ENCODE results near the gene SAMM50.

SAMM50 gene

DNA sequence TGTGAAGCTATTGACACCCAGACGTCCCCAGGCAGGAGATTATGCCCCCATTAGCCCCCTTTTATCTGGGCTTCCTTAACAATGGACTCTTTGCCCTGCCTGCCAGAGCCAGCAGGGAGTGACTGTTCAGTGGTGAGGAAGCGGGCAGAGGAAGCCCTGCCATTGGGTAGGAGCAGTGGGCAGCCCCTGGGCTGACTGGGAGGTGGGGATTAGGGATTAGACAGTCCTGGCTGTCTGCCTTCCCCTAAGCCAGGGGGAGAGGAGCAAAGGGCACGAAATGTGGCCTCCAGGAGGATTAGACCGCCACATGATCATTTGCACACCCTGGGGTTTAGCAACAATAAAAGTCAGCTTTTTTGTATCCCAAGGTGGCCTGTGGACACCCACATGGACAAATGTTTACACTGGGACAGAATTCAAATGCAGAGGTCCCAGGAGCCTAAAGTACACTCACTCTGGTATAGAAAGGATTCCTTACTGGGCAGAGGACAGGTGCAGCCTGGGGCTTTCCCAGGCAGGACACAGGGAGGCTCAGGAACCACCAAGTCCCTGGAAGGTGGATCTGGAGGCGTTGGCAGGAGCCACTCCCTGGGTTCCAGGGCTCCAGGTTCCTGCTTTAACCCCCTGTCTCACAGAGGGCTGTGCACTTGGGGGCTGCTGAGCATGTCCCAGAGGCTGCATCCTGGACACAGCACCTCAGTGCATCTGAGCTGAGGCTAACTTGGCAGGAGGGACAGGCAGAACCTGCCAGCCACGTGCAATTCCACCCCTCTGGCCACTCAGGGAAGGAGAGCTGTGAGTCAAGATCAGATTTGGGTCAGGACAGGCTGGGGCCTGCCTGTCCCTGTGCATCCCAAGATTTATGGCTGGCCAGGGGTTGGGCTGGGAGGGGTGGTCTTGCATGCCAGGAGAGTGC, 29.6 kb upstream of the SAMM50 start:
- no peaks in the 10 kb centered on the region for H3K9me3 Mint-ChIP-seq
- H3K27ac Mint-ChIP-seq: no peak overlapping the region
- peaks cover 42 to 58% of the 10 kb centered on the region in 2 donors for H3K27me3 Mint-ChIP-seq
- peaks cover 0 to 2% of the 10 kb centered on the region in 2 donors for H3K36me3 Mint-ChIP-seq
- ATAC-seq (replicated peaks) (no peak), DNase-seq (no peak)
- H3K4me3 Mint-ChIP-seq: peak overlapping the region in 1 of 2 donors; percentile 65
- H3K4me1 Mint-ChIP-seq: peaks cover 6 to 18% of the 10 kb centered on the region in 2 donors

GRCh38 chr22:43926349-43926710, 28.9 kb upstream of the SAMM50 start:
- H3K4me1 Mint-ChIP-seq: peaks cover 6 to 18% of the 10 kb centered on the region in 2 donors
- no peak for DNase-seq
- ATAC-seq (replicated peaks): no peak
- no peak overlapping the region for H3K4me3 Mint-ChIP-seq
- no peak overlapping the region for H3K27ac Mint-ChIP-seq
- no peaks in the 10 kb centered on the region for H3K9me3 Mint-ChIP-seq
- H3K36me3 Mint-ChIP-seq: peaks cover 0 to 2% of the 10 kb centered on the region in 2 donors
- H3K27me3 Mint-ChIP-seq: peaks cover 37 to 53% of the 10 kb centered on the region in 2 donors

DNA sequence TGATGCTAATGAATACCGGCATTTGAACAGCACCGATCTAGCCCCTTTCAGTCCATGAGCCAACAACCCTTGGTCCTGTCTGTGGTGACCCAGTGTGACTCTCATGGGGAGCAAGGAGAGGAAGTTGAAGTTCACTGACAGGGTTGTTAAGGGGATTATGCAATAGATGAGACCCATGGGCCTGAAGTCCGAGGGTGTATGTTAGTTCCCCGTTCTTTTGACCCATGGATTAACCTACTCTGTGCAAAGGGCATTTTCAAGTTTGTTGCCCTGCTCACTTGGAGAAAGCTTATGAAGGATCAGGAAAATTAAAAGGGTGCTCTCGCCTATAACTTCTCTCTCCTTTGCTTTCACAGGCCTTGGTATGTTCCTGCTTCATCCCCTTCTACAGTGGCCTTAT, 26.8 kb upstream of the SAMM50 start:
- no peak for ATAC-seq (replicated peaks)
- peaks cover 23 to 45% of the 10 kb centered on the region in 2 donors for H3K27me3 Mint-ChIP-seq

GRCh38 chr22:43928908-43929307, 26.3 kb upstream of the SAMM50 start:
- DNase-seq: no peak
- Mint-ChIP-seq H3K27ac (no peak overlapping the region), H3K4me3 (no peak overlapping the region), H3K9me3 (no peaks in the 10 kb centered on the region), H3K27me3 (peaks cover 25 to 47% of the 10 kb centered on the region in 2 donors), H3K36me3 (peaks cover 0 to under 1% of the 10 kb centered on the region in 2 donors), H3K4me1 (peaks cover under 1 to 7% of the 10 kb centered on the region in 2 donors)
- no peak for ATAC-seq (replicated peaks)

More for the DNA sequence above, 26.8 kb upstream of the SAMM50 start:
- H3K9me3 Mint-ChIP-seq: no peaks in the 10 kb centered on the region
- peaks cover 2 to 10% of the 10 kb centered on the region in 2 donors for H3K4me1 Mint-ChIP-seq
- DNase-seq: no peak
- H3K4me3 Mint-ChIP-seq: no peak overlapping the region
- H3K27ac Mint-ChIP-seq: no peak overlapping the region
- peaks cover 0 to 2% of the 10 kb centered on the region in 2 donors for H3K36me3 Mint-ChIP-seq

- H3K4me1 Mint-ChIP-seq: no peaks in the 10 kb centered on the region
- no peak for ATAC-seq (replicated peaks)
- H3K27ac Mint-ChIP-seq: no peak overlapping the region
- no peaks in the 10 kb centered on the region for H3K36me3 Mint-ChIP-seq
- H3K9me3 Mint-ChIP-seq: no peaks in the 10 kb centered on the region
- no peak for DNase-seq
- H3K4me3 Mint-ChIP-seq: no peak overlapping the region
- peaks cover 25 to 45% of the 10 kb centered on the region in 2 donors for H3K27me3 Mint-ChIP-seq
Observed at GRCh38 chr22:43931771-43932170, 23.5 kb upstream of the SAMM50 start.

- no peak overlapping the region for H3K4me3 Mint-ChIP-seq
- H3K27ac Mint-ChIP-seq: no peak overlapping the region
- DNase-seq (no peak), ATAC-seq (replicated peaks) (no peak)
- peaks cover 42 to 66% of the 10 kb centered on the region in 2 donors for H3K27me3 Mint-ChIP-seq
- no peaks in the 10 kb centered on the region for H3K36me3 Mint-ChIP-seq
- H3K9me3 Mint-ChIP-seq: peaks cover 4 to 9% of the 10 kb centered on the region in 2 donors
- peaks cover 4 to 11% of the 10 kb centered on the region in 2 donors for H3K4me1 Mint-ChIP-seq
Observed at GRCh38 chr22:43941449-43941848, 13.8 kb upstream of the SAMM50 start.

GRCh38 chr22:43944670-43945430, 10.4 kb upstream of the SAMM50 start:
- DNase-seq (no peak), ATAC-seq (replicated peaks) (no peak)
- Mint-ChIP-seq H3K36me3 (no peaks in the 10 kb centered on the region), H3K27ac (no peak overlapping the region), H3K27me3 (peaks cover 32 to 42% of the 10 kb centered on the region in 2 donors), H3K4me3 (no peak overlapping the region), H3K4me1 (peaks cover 4 to 11% of the 10 kb centered on the region in 2 donors), H3K9me3 (peaks cover 4 to 9% of the 10 kb centered on the region in 2 donors)

DNA sequence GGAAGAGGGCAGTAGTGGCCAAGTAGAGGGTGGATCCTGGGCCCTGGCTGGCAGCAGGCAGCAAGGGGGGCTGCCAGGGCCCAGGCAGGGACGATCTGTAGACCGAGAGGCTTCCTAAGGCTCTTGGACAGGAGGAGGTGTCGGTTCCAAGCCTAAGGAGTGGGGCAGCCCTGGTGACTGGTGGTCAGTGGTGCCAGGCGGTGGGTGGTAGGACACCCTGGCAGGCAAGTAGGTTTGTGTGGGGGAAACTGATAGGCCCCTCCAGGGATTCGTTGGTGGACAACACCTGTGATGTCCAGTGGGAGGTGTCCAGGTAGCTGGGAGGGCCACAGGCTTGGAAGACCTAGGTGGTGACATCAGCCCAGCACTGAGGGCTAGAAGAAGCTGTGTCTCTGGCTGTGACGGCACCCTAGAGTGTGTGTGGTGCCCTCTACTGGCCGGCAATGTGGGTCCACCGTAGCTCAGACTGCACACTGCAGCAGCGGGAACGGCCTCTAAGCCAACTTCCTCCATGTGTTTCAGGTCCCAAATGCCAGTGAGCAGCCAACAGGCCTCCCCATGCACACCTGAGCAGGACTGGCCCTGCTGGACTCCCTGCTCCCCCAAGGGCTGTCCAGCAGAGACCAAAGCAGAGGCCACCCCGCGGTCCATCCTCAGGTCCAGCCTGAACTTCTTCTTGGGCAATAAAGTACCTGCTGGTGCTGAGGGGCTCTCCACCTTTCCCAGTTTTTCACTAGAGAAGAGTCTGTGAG, 9.4 kb upstream of the SAMM50 start:
- Mint-ChIP-seq H3K9me3 (peaks cover 4 to 9% of the 10 kb centered on the region in 2 donors), H3K4me3 (no peak overlapping the region), H3K27ac (no peak overlapping the region), H3K4me1 (peaks cover 4 to 11% of the 10 kb centered on the region in 2 donors), H3K36me3 (no peaks in the 10 kb centered on the region), H3K27me3 (peaks cover 32 to 38% of the 10 kb centered on the region in 2 donors)
- DNase-seq (peak; percentile 56), ATAC-seq (replicated peaks) (peak; percentile 98 to 100)

DNA sequence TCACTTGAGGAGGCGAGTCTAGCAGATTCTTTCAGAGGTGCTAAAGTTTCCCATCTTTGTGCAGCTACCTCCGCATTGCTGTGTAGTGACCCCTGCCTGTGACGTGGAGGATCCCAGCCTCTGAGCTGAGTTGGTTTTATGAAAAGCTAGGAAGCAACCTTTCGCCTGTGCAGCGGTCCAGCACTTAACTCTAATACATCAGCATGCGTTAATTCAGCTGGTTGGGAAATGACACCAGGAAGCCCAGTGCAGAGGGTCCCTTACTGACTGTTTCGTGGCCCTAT, 8.9 kb upstream of the SAMM50 start:
- DNase-seq (no peak), ATAC-seq (replicated peaks) (peak; percentile 26 to 54)
- H3K4me3 Mint-ChIP-seq: no peak overlapping the region
- H3K27me3 Mint-ChIP-seq: peaks cover 32 to 38% of the 10 kb centered on the region in 2 donors
- H3K27ac Mint-ChIP-seq: no peak overlapping the region
- H3K36me3 Mint-ChIP-seq: no peaks in the 10 kb centered on the region
- peaks cover 4 to 11% of the 10 kb centered on the region in 2 donors for H3K4me1 Mint-ChIP-seq
- H3K9me3 Mint-ChIP-seq: peaks cover 4 to 9% of the 10 kb centered on the region in 2 donors

GRCh38 chr22:43948836-43949406, 6.3 kb upstream of the SAMM50 start:
- DNase-seq: no peak
- Mint-ChIP-seq H3K4me1 (peaks cover 4 to 13% of the 10 kb centered on the region in 2 donors), H3K36me3 (no peaks in the 10 kb centered on the region), H3K27ac (no peak overlapping the region), H3K9me3 (no peaks in the 10 kb centered on the region), H3K4me3 (no peak overlapping the region), H3K27me3 (peaks cover 23 to 31% of the 10 kb centered on the region in 2 donors)
- ATAC-seq (replicated peaks): no peak

GRCh38 chr22:43951391-43951790, 3.9 kb upstream of the SAMM50 start:
- Mint-ChIP-seq H3K27ac (no peak overlapping the region), H3K9me3 (no peaks in the 10 kb centered on the region), H3K4me1 (peaks cover 12 to 15% of the 10 kb centered on the region in 2 donors), H3K27me3 (peaks cover 7 to 12% of the 10 kb centered on the region in 2 donors), H3K4me3 (no peak overlapping the region), H3K36me3 (peaks cover under 1 to 1% of the 10 kb centered on the region in 2 donors)
- ATAC-seq (replicated peaks) (no peak), DNase-seq (no peak)

DNA sequence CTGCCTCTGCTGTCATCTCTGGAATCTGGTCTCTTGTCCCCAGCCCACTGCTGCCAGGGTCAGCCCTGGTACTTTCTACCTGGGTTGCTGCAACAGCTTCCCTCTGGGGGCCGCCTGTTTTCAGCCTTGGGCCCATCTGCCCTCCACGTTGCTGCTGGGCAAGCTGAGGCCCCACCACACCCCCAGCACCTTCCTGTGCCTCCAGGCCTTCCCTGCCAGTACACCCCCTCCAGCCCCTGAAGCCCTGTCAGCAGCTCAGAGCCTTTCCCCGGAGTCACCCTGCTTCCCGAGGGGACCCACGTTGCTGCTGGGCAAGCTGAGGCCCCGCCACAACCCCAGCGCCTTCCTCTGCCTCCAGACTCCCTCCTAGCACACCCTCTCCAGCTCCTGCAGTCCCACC, 3.3 kb upstream of the SAMM50 start:
- Mint-ChIP-seq H3K27ac (no peak overlapping the region), H3K27me3 (peaks cover 4 to 12% of the 10 kb centered on the region in 2 donors), H3K36me3 (peaks cover 2 to 3% of the 10 kb centered on the region in 2 donors), H3K4me1 (peaks cover 15 to 21% of the 10 kb centered on the region in 2 donors), H3K9me3 (no peaks in the 10 kb centered on the region), H3K4me3 (no peak overlapping the region)
- no peak for DNase-seq
- no peak for ATAC-seq (replicated peaks)

GRCh38 chr22:43953988-43954785, 1.1 kb upstream of the SAMM50 start:
- H3K27me3 Mint-ChIP-seq: peaks cover 4 to 12% of the 10 kb centered on the region in 2 donors
- ATAC-seq (replicated peaks): no peak
- H3K36me3 Mint-ChIP-seq: peaks cover 5 to 8% of the 10 kb centered on the region in 2 donors
- no peak for DNase-seq
- H3K4me1 Mint-ChIP-seq: peaks cover 19 to 31% of the 10 kb centered on the region in 2 donors
- H3K9me3 Mint-ChIP-seq: no peaks in the 10 kb centered on the region
- peak overlapping the region; percentile 97 for H3K27ac Mint-ChIP-seq
- peak overlapping the region; percentile 87 to 95 for H3K4me3 Mint-ChIP-seq
